Measurements from ENCODE around the gene KLF11.

The KLF11 gene

GRCh38 chr2:10043906-10044601, 704 bp downstream of the KLF11 start:
- DNase-seq = peak; percentile 89

GRCh38 chr2:10045561-10046355, 2.4 kb downstream of the KLF11 start:
- no peak for DNase-seq

GRCh38 chr2:10046931-10047330, 3.6 kb downstream of the KLF11 start:
- no peak for DNase-seq

- no peak for DNase-seq
These were observed 4.5 kb downstream of the KLF11 start for GRCh38 chr2:10047616-10048500.

GRCh38 chr2:10048501-10049171, 5.3 kb downstream of the KLF11 start:
- DNase-seq = no peak

GRCh38 chr2:10052216-10052615, 8.9 kb downstream of the KLF11 start:
- DNase-seq = no peak

GRCh38 chr2:10053351-10053750, 10.0 kb downstream of the KLF11 start:
- no peak for DNase-seq

GRCh38 chr2:10054424-10054823, 11.1 kb downstream of the KLF11 start:
- DNase-seq = no peak

- no peak for DNase-seq
These were observed 11.6 kb downstream of the KLF11 start for GRCh38 chr2:10054976-10055375.

- no peak for DNase-seq
These were observed 13.1 kb downstream of the KLF11 start for GRCh38 chr2:10056439-10056838.

GRCh38 chr2:10057231-10058107, 14.1 kb downstream of the KLF11 start:
- DNase-seq = no peak

GRCh38 chr2:10058251-10059015, 15.1 kb downstream of the KLF11 start:
- DNase-seq = no peak

- no peak for DNase-seq
These were observed 15.6 kb downstream of the KLF11 start for GRCh38 chr2:10059016-10059351.

GRCh38 chr2:10059552-10060335, 16.4 kb downstream of the KLF11 start:
- DNase-seq = no peak

GRCh38 chr2:10061221-10061925, 18.0 kb downstream of the KLF11 start:
- DNase-seq = no peak

- DNase-seq = no peak
These were observed 19.6 kb downstream of the KLF11 start for GRCh38 chr2:10062931-10063365.

GRCh38 chr2:10063566-10063965, 20.2 kb downstream of the KLF11 start:
- DNase-seq = no peak

- DNase-seq = no peak
These were observed 21.8 kb downstream of the KLF11 start for GRCh38 chr2:10064932-10065772.

- DNase-seq = no peak
These were observed 22.4 kb downstream of the KLF11 start for GRCh38 chr2:10065773-10066055.
